Fibroblast of the aortic adventitia (primary cell): Measurements from ENCODE around the gene TNS3. TPM values are rescaled to one million over a fixed set of nuclear protein-coding genes. Genes with fewer than 3 reads are reported as not detected.

Source experiments
- DNase-seq: peaks from one replicate; pipeline ENCODE4 v3.0.0-alpha.2; 2010; ENCODE audit warnings: low read depth
- H3K4me3 ChIP-seq: 2 replicates; pipeline ENCODE4 v1.5.1; 2011; ENCODE audit warnings: low read depth, mild to moderate bottlenecking, control low read depth, low read length, moderate library complexity
- total RNA-seq: library from RNA; depleted of rRNA; stranded (reverse); fragments of >200 nt; gene quantifications from 2 replicates; pipeline ENCODE4 v1.2.3, GENCODE V29; 2012; ENCODE audit warnings: low replicate concordance
- TF ChIP-seq, protein P1 (sequence below): IDR thresholded peaks from 2 replicates; pipeline ENCODE4 v1.5.1; 2011; ENCODE audit warnings: mild to moderate bottlenecking, low read length, control low read depth, inconsistent platforms; ENCODE audit not compliant: insufficient read depth

TNS3 gene
- total RNA-seq, 1 donor = 28.3 TPM

- TF ChIP-seq, protein P1, sequence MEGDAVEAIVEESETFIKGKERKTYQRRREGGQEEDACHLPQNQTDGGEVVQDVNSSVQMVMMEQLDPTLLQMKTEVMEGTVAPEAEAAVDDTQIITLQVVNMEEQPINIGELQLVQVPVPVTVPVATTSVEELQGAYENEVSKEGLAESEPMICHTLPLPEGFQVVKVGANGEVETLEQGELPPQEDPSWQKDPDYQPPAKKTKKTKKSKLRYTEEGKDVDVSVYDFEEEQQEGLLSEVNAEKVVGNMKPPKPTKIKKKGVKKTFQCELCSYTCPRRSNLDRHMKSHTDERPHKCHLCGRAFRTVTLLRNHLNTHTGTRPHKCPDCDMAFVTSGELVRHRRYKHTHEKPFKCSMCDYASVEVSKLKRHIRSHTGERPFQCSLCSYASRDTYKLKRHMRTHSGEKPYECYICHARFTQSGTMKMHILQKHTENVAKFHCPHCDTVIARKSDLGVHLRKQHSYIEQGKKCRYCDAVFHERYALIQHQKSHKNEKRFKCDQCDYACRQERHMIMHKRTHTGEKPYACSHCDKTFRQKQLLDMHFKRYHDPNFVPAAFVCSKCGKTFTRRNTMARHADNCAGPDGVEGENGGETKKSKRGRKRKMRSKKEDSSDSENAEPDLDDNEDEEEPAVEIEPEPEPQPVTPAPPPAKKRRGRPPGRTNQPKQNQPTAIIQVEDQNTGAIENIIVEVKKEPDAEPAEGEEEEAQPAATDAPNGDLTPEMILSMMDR = no peak
- no peak overlapping the region for H3K4me3 ChIP-seq
- peak; percentile 86 for DNase-seq
Observed at GRCh38 chr7:47482013-47482875, 99.7 kb downstream of the TNS3 start.

DNA sequence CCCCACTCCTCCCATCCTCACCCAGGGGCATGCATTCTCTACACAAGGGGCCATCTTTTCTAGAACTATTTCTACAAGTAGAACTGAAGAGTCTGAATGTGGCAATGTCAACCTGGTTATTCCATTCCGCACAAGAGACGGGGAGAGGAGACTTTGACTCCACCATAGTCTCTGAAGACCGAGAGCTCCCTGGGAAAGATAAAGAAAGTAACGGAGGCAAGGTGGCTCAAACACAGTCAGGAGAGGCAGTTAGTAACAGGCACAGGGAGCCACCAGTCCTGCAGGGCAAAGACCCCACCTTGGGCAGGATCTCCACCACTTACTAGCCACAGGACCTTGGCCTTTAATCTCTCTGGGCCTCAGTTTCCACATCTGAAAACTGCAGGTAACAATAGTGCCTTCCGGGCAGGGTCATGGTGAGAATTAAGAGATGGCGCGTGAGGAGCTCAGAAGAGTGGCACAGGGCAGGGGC is 100.3 kb downstream of the TNS3 start:
- no peak for DNase-seq
- TF ChIP-seq, protein P1 = no peak
- no peak overlapping the region for H3K4me3 ChIP-seq

DNA sequence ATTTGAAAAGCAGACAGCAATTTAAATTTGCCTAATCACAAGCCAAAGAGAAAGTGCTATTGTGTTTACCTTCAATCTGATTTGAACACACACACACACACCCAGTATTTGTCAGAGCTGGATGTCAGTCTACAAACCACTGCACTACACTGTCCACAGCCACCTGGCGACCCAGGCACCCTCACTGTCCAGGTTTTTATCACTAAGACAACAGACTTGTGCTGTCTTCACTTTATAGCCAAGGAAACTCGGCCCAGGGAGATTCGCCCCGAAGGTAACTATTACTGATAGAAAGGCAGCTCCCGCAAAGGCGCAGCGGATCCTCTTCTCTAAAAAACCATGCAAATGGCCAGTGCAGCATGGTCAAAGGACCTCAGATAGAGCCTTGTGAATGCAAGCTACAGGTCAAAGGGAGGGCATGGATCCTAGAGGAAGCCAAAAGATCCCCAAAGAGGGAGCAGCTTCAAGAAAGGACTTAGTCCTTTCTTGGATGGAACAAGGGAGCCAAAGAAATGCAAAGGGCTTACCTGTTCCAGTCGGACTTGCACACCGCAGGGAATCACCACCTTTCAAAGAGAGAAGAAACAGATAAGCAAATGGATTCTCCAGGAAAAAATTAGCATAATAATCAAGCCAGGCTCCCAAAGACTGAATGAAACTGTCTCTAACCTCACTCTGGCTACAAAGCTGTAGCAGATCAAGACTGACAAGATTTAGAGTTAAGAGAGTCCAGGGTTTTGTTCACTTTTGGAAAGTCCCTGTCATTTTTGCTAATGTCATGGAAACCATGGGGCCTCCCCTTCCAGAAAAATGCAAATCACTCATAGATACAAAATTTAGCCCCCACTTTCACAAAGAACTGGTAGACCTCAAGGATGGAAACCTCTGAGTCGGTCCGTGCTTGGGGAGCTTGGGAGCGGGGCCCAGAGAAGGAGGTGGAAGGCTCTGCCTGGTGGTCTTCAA is 101.1 kb downstream of the TNS3 start:
- DNase-seq = no peak
- H3K4me3 ChIP-seq = no peak overlapping the region
- TF ChIP-seq, protein P1 = no peak

DNA sequence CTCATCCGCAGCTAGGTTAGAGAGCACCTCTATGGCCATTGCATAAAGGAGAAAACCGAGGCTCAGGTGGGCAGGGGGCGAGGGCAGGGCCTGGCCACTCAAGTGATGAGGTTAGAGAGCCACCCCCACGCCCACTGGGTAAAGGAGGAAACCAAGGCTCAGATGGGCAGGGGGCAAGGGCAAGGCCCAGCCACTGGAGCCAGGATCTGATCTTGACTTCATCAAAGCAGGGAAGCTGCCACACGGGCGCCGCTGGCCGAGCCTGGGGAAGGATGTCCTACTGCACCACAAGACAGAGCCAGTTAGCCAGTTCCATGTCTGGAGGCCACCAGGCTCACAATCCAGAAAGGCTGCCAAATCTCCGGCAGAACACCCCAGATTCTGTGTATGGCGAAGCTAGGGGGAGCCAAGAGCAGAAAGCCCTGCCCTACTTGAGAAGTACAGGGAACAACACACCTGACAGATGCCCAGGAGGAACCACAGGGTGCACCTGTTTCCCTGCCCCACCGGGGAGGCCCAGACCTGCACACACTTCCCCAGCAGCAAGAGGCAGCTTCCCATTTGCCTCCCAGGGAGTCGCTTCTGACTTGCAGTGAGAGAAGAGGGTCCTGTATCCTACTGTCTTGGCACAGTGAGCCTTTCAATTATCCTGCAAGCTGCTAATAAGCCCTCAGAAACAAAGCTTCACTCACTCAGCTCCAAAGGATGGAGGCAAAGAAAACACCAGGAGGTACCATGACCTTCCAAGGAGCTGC is 101.9 kb downstream of the TNS3 start:
- TF ChIP-seq, protein P1 = no peak
- no peak for DNase-seq
- no peak overlapping the region for H3K4me3 ChIP-seq

GRCh38 chr7:47478926-47479711 is 102.8 kb downstream of the TNS3 start:
- no peak overlapping the region for H3K4me3 ChIP-seq
- no peak for DNase-seq
- TF ChIP-seq, protein P1 = no peak
